GM06990 (cell line): ENCODE measurements around the gene RNF149.

Source experiments
- DNase-seq: peaks from one replicate; pipeline ENCODE4 v3.0.0-alpha.2; 2011; ENCODE audit not compliant: insufficient read length; ENCODE audit errors: extremely low read depth
- H3K27me3 ChIP-seq: replicated peaks from 2 replicates; pipeline ENCODE4 v1.6.0; 2011; ENCODE audit warnings: low read length; ENCODE audit not compliant: control insufficient read depth, insufficient read depth
- H3K36me3 ChIP-seq: 2 replicates; pipeline ENCODE4 v1.5.1; 2011; ENCODE audit warnings: low read length; ENCODE audit not compliant: control insufficient read depth, insufficient read depth
- H3K4me3 ChIP-seq: replicated peaks from 2 replicates; pipeline ENCODE4 v1.5.1; 2011; ENCODE audit warnings: low read depth, mild to moderate bottlenecking, control low read depth, low read length
- CTCF ChIP-seq: IDR thresholded peaks from 2 replicates; pipeline ENCODE4 v1.5.1; 2011; ENCODE audit warnings: low read length, control low read depth, mild to moderate bottlenecking, inconsistent platforms; ENCODE audit not compliant: insufficient read depth, poor library complexity, severe bottlenecking

RNF149 gene

GRCh38 chr2:101277111-101277510 lies 31.4 kb downstream of the RNF149 start:
- DNase-seq, result no peak
- H3K36me3 ChIP-seq, result peaks cover 12% of the 10 kb centered on the region

GRCh38 chr2:101274142-101274541 lies 34.4 kb downstream of the RNF149 start:
- no peak for DNase-seq
- peaks cover 11% of the 10 kb centered on the region for H3K36me3 ChIP-seq
- TF ChIP-seq CTCF, result no peak
- H3K27me3 ChIP-seq, result no peaks in the 10 kb centered on the region
- no peak overlapping the region for H3K4me3 ChIP-seq

More at GRCh38 chr2:101277111-101277510, 31.4 kb downstream of the RNF149 start:
- Histone ChIP-seq H3K4me3 (no peak overlapping the region), H3K27me3 (no peaks in the 10 kb centered on the region)
- TF ChIP-seq CTCF, result no peak

- no peak for TF ChIP-seq CTCF
- DNase-seq, result no peak
- Histone ChIP-seq H3K27me3 (no peaks in the 10 kb centered on the region), H3K36me3 (peaks cover 11% of the 10 kb centered on the region), H3K4me3 (no peak overlapping the region)
Measured at GRCh38 chr2:101273056-101273455, 35.4 kb downstream of the RNF149 start.

- DNase-seq, result peak; percentile 63
- TF ChIP-seq CTCF, result no peak
- no peak overlapping the region for H3K4me3 ChIP-seq
- no peaks in the 10 kb centered on the region for H3K27me3 ChIP-seq
- H3K36me3 ChIP-seq, result peaks cover 11% of the 10 kb centered on the region
Measured at GRCh38 chr2:101272045-101272784, 36.3 kb downstream of the RNF149 start.

GRCh38 chr2:101270700-101271259 lies 37.7 kb downstream of the RNF149 start:
- peaks cover 16% of the 10 kb centered on the region for H3K36me3 ChIP-seq
- no peak overlapping the region for H3K4me3 ChIP-seq
- H3K27me3 ChIP-seq, result no peaks in the 10 kb centered on the region
- TF ChIP-seq CTCF, result no peak
- DNase-seq, result no peak
